Measurements from ENCODE around the gene ZBTB42. TPM values are rescaled to one million over a fixed set of nuclear protein-coding genes. Genes with fewer than 3 reads are reported as not detected.

ZBTB42 gene
- total RNA-seq, 1 donor from 2014 or later, result 6.9 TPM

- no peak overlapping the region for H3K9ac ChIP-seq (ENCODE audit: low read length)
- Mint-ChIP-seq H3K4me1 (ENCODE audit: low read depth, unreplicated experiment) (peaks cover 17% of the 10 kb centered on the region), H3K27ac (ENCODE audit: unreplicated experiment) (no peak overlapping the region), H3K4me3 (ENCODE audit: unreplicated experiment) (peak overlapping the region; percentile 34), H3K36me3 (ENCODE audit: low read depth, unreplicated experiment) (peaks cover 4% of the 10 kb centered on the region), H3K9me3 (ENCODE audit: unreplicated experiment) (no peaks in the 10 kb centered on the region), H3K27me3 (ENCODE audit: low read depth, unreplicated experiment) (no peaks in the 10 kb centered on the region)
- H3K27ac ChIP-seq (ENCODE audit: low read depth, low read length), result no peak overlapping the region
- H3K4me3 ChIP-seq (ENCODE audit: insufficient read depth, low read depth, low read length), result no peak overlapping the region
- no peak overlapping the region for H3K4me2 ChIP-seq (ENCODE audit: low read length)
- no peaks in the 10 kb centered on the region for H3K79me2 ChIP-seq (ENCODE audit: insufficient read depth, low read length)
- FAIRE-seq (no peak), DNase-seq (ENCODE audit: low read depth) (no peak)
- H3K27me3 ChIP-seq (ENCODE audit: insufficient read depth, low read length), result no peaks in the 10 kb centered on the region
- H3K4me1 ChIP-seq (ENCODE audit: insufficient read depth, low read length), result peaks cover 24% of the 10 kb centered on the region
- no peaks in the 10 kb centered on the region for H3K36me3 ChIP-seq (ENCODE audit: insufficient read depth, low read length)
- H4K20me1 ChIP-seq (ENCODE audit: insufficient read depth, low read length), result peaks cover 32% of the 10 kb centered on the region
- H3K9me3 ChIP-seq (ENCODE audit: insufficient read depth, low read depth, low read length), result no peaks in the 10 kb centered on the region
- no peak for TF ChIP-seq CTCF (IDR thresholded peaks at IDR 0.05; ENCODE audit: insufficient read depth, low read depth, low read length)
- TF ChIP-seq EZH2 (IDR thresholded peaks at IDR 0.05; ENCODE audit: insufficient read depth, low read length), result no peak
- H2AFZ ChIP-seq (ENCODE audit: low read depth, low read length), result no peak overlapping the region
Observed at GRCh38 chr14:104803280-104803911, 2.5 kb downstream of the ZBTB42 start.

- Histone ChIP-seq H3K27me3 (ENCODE audit: insufficient read depth, low read length) (no peaks in the 10 kb centered on the region), H3K27ac (ENCODE audit: low read depth, low read length) (no peak overlapping the region), H3K4me1 (ENCODE audit: insufficient read depth, low read length) (peaks cover 24% of the 10 kb centered on the region), H3K79me2 (ENCODE audit: insufficient read depth, low read length) (no peaks in the 10 kb centered on the region), H4K20me1 (ENCODE audit: insufficient read depth, low read length) (peaks cover 32% of the 10 kb centered on the region), H3K9me3 (ENCODE audit: insufficient read depth, low read depth, low read length) (no peaks in the 10 kb centered on the region), H3K9ac (ENCODE audit: low read length) (no peak overlapping the region), H3K4me2 (ENCODE audit: low read length) (no peak overlapping the region), H3K36me3 (ENCODE audit: insufficient read depth, low read length) (no peaks in the 10 kb centered on the region), H3K4me3 (ENCODE audit: insufficient read depth, low read depth, low read length) (no peak overlapping the region), H2AFZ (ENCODE audit: low read depth, low read length) (no peak overlapping the region)
- H3K9me3 Mint-ChIP-seq (ENCODE audit: unreplicated experiment), result no peaks in the 10 kb centered on the region
- no peak for TF ChIP-seq EZH2 (IDR thresholded peaks at IDR 0.05; ENCODE audit: insufficient read depth, low read length)
- TF ChIP-seq CTCF (IDR thresholded peaks at IDR 0.05; ENCODE audit: insufficient read depth, low read depth, low read length), result no peak
- H3K4me1 Mint-ChIP-seq (ENCODE audit: low read depth, unreplicated experiment), result peaks cover 17% of the 10 kb centered on the region
- DNase-seq (ENCODE audit: low read depth) (no peak), FAIRE-seq (no peak)
- H3K27me3 Mint-ChIP-seq (ENCODE audit: low read depth, unreplicated experiment), result no peaks in the 10 kb centered on the region
- H3K4me3 Mint-ChIP-seq (ENCODE audit: unreplicated experiment), result peak overlapping the region; percentile 34
- no peak overlapping the region for H3K27ac Mint-ChIP-seq (ENCODE audit: unreplicated experiment)
- peaks cover 4% of the 10 kb centered on the region for H3K36me3 Mint-ChIP-seq (ENCODE audit: low read depth, unreplicated experiment)
Observed at GRCh38 chr14:104803912-104804410, 3.1 kb downstream of the ZBTB42 start.

All from astrocyte (in vitro differentiated cells and primary cell).